Gastroesophageal sphincter (tissue), 3 donors: ENCODE measurements around the gene CFAP210.

Source experiments
- POLR2AphosphoS5 ChIP-seq: sonication (generic); formaldehyde crosslinking; IDR thresholded peaks from one replicate; pipeline ENCODE4 v1.6.1; 2017; ENCODE audit warnings: antibody characterized with exemption
- TF ChIP-seq, protein P1 (sequence below), 4 experiments: fragments of 200-600 bp in 2 of 4; fragments of 450-650 bp in 2 of 4; sonication (generic) in 1 of 4; IDR thresholded peaks; one replicate each; pipeline ENCODE4 v1.5.1; 2017 to 2019; ENCODE audit warnings: antibody characterized with exemption in 4 of 4, mild to moderate bottlenecking in 2 of 4, moderate library complexity in 2 of 4

DNA sequence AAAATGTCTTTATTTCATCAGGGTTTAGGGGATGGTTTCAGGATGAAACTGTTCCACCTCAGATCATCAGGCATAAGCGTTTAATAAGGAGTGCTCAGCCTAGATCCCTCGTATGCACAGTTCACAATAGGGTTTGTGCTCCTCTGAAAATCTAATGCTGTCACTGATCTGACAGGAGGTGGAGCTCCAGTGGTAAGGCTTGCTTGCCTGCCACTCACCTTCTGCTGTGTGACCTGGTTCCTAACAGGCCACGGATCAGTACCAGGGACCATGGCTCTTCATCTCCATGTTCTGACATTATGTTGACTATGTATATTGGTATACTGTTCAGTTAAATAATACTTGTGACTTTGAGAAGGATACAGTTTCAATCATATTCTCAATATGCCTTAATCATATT lies 68.4 kb downstream of the CFAP210 start:
- TF ChIP-seq, protein P1, sequence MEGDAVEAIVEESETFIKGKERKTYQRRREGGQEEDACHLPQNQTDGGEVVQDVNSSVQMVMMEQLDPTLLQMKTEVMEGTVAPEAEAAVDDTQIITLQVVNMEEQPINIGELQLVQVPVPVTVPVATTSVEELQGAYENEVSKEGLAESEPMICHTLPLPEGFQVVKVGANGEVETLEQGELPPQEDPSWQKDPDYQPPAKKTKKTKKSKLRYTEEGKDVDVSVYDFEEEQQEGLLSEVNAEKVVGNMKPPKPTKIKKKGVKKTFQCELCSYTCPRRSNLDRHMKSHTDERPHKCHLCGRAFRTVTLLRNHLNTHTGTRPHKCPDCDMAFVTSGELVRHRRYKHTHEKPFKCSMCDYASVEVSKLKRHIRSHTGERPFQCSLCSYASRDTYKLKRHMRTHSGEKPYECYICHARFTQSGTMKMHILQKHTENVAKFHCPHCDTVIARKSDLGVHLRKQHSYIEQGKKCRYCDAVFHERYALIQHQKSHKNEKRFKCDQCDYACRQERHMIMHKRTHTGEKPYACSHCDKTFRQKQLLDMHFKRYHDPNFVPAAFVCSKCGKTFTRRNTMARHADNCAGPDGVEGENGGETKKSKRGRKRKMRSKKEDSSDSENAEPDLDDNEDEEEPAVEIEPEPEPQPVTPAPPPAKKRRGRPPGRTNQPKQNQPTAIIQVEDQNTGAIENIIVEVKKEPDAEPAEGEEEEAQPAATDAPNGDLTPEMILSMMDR (IDR thresholded peaks at IDR 0.05) = no peak
- no peak for TF ChIP-seq POLR2AphosphoS5
